Measurements from ENCODE around the gene MMP20.

GRCh38 chr11:102643941-102644340 lies 18.8 kb upstream of the MMP20 start:
- TF ChIP-seq EGR1 (IDR thresholded peaks at IDR 0.05) (no peak), CEBPB (IDR thresholded peaks at IDR 0.05) (no peak), ZBTB7A (IDR thresholded peaks at IDR 0.05; ENCODE audit: low read depth) (no peak), NFIC (IDR thresholded peaks at IDR 0.05) (no peak), TAF1 (IDR thresholded peaks at IDR 0.05; ENCODE audit: low read depth) (no peak), USF1 (IDR thresholded peaks at IDR 0.05) (no peak), YY1 (IDR thresholded peaks at IDR 0.05; ENCODE audit: low read depth) (no peak), CREB1 (IDR thresholded peaks at IDR 0.05; ENCODE audit: low read depth) (no peak), EP300 (IDR thresholded peaks at IDR 0.05; ENCODE audit: borderline replicate concordance) (no peak), RAD21 (IDR thresholded peaks at IDR 0.05; ENCODE audit: low read depth) (no peak), TCF12 (IDR thresholded peaks at IDR 0.05; ENCODE audit: low read depth) (no peak)
- TF ChIP-seq, protein P1, sequence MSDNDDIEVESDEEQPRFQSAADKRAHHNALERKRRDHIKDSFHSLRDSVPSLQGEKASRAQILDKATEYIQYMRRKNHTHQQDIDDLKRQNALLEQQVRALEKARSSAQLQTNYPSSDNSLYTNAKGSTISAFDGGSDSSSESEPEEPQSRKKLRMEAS (IDR thresholded peaks at IDR 0.05): no peak
- TF ChIP-seq, protein P2, sequence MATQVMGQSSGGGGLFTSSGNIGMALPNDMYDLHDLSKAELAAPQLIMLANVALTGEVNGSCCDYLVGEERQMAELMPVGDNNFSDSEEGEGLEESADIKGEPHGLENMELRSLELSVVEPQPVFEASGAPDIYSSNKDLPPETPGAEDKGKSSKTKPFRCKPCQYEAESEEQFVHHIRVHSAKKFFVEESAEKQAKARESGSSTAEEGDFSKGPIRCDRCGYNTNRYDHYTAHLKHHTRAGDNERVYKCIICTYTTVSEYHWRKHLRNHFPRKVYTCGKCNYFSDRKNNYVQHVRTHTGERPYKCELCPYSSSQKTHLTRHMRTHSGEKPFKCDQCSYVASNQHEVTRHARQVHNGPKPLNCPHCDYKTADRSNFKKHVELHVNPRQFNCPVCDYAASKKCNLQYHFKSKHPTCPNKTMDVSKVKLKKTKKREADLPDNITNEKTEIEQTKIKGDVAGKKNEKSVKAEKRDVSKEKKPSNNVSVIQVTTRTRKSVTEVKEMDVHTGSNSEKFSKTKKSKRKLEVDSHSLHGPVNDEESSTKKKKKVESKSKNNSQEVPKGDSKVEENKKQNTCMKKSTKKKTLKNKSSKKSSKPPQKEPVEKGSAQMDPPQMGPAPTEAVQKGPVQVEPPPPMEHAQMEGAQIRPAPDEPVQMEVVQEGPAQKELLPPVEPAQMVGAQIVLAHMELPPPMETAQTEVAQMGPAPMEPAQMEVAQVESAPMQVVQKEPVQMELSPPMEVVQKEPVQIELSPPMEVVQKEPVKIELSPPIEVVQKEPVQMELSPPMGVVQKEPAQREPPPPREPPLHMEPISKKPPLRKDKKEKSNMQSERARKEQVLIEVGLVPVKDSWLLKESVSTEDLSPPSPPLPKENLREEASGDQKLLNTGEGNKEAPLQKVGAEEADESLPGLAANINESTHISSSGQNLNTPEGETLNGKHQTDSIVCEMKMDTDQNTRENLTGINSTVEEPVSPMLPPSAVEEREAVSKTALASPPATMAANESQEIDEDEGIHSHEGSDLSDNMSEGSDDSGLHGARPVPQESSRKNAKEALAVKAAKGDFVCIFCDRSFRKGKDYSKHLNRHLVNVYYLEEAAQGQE (IDR thresholded peaks at IDR 0.05; ENCODE audit: low read depth): no peak
